H9 (cell line): Measurements from ENCODE around the gene PASK. TPM values are rescaled to one million over a fixed set of nuclear protein-coding genes. Genes with fewer than 3 reads are reported as not detected.

Source experiments
- DNase-seq: peaks from one replicate; pipeline ENCODE4 v3.0.0-alpha.2; 2017
- H2AFZ ChIP-seq: one replicate; pipeline ENCODE4 v1.6.1; 2013; ENCODE audit warnings: mild to moderate bottlenecking, low read length, control low read depth, moderate library complexity
- H2AK5ac ChIP-seq: 2 replicates; pipeline ENCODE4 v1.6.1; 2013; ENCODE audit warnings: low read length, control low read depth, mixed read lengths; ENCODE audit not compliant: insufficient read length
- H2BK120ac ChIP-seq: one replicate; pipeline ENCODE4 v1.6.1; 2013; ENCODE audit warnings: low read depth, mild to moderate bottlenecking, low read length, control low read depth, inconsistent platforms; ENCODE audit not compliant: poor library complexity, severe bottlenecking
- H2BK12ac ChIP-seq: 2 replicates; pipeline ENCODE4 v1.6.1; 2013; ENCODE audit warnings: low read length, control low read depth, mixed read lengths, low read depth; ENCODE audit not compliant: insufficient read length
- H2BK15ac ChIP-seq: 2 replicates; pipeline ENCODE4 v1.6.1; 2013; ENCODE audit warnings: low read depth, low read length, control low read depth
- H2BK20ac ChIP-seq: one replicate; pipeline ENCODE4 v1.6.1; 2013; ENCODE audit warnings: low read depth, mild to moderate bottlenecking, low read length, control low read depth, inconsistent platforms; ENCODE audit not compliant: poor library complexity, severe bottlenecking
- H2BK5ac ChIP-seq: 2 replicates; pipeline ENCODE4 v1.6.1; 2013; ENCODE audit warnings: low read length, control low read depth, mixed read lengths; ENCODE audit not compliant: insufficient read length
- H3K14ac ChIP-seq: 2 replicates; pipeline ENCODE4 v1.6.1; 2013; ENCODE audit warnings: low read length, control low read depth; ENCODE audit not compliant: insufficient read depth
- H3K18ac ChIP-seq: 2 replicates; pipeline ENCODE4 v1.6.1; 2013; ENCODE audit warnings: low read depth, mild to moderate bottlenecking, mixed read lengths, low read length, control low read depth; ENCODE audit not compliant: insufficient read length
- H3K23ac ChIP-seq: 2 replicates; pipeline ENCODE4 v1.6.1; 2013; ENCODE audit warnings: low read length, control low read depth, mixed read lengths, low read depth; ENCODE audit not compliant: insufficient read length
- H3K23me2 ChIP-seq: 2 replicates; pipeline ENCODE4 v1.6.1; 2013; ENCODE audit warnings: low read depth, mild to moderate bottlenecking, mixed read lengths, low read length, control low read depth; ENCODE audit not compliant: insufficient read length, poor library complexity, severe bottlenecking
- H3K27ac ChIP-seq: 2 replicates; pipeline ENCODE4 v1.5.1; 2013; ENCODE audit warnings: low read length, control low read depth, mixed read lengths, low read depth; ENCODE audit not compliant: insufficient read length
- H3K27me3 ChIP-seq: 2 replicates; pipeline ENCODE4 v1.6.1; 2013; ENCODE audit warnings: low read length, control low read depth, inconsistent platforms; ENCODE audit not compliant: insufficient read depth
- H3K4ac ChIP-seq: 2 replicates; pipeline ENCODE4 v1.6.1; 2013; ENCODE audit warnings: low read depth, mild to moderate bottlenecking, control low read depth, inconsistent platforms, low read length, moderate library complexity
- H3K4me1 ChIP-seq: 2 replicates; pipeline ENCODE4 v1.6.1; 2013; ENCODE audit warnings: low read length, control low read depth, inconsistent platforms; ENCODE audit not compliant: insufficient read depth
- H3K4me2 ChIP-seq: 2 replicates; pipeline ENCODE4 v1.6.1; 2013; ENCODE audit warnings: low read length, control low read depth, mixed read lengths; ENCODE audit not compliant: insufficient read length, insufficient read depth
- H3K56ac ChIP-seq: 2 replicates; pipeline ENCODE4 v1.6.1; 2013; ENCODE audit warnings: low read depth, mild to moderate bottlenecking, mixed read lengths, low read length, control low read depth; ENCODE audit not compliant: insufficient read length
- H3K79me1 ChIP-seq: 2 replicates; pipeline ENCODE4 v1.6.1; 2013; ENCODE audit warnings: low read depth, mild to moderate bottlenecking, moderate library complexity, low read length, control low read depth, inconsistent platforms; ENCODE audit not compliant: insufficient read depth, poor library complexity, severe bottlenecking
- H3K79me2 ChIP-seq: 2 replicates; pipeline ENCODE4 v1.6.1; 2013; ENCODE audit warnings: low read length, control low read depth, inconsistent platforms; ENCODE audit not compliant: insufficient read depth
- H3K9ac ChIP-seq: 2 replicates; pipeline ENCODE4 v1.6.1; 2013; ENCODE audit warnings: low read length, control low read depth, mixed read lengths; ENCODE audit not compliant: insufficient read length; ENCODE audit errors: extremely low read depth
- H3K9me3 ChIP-seq: one replicate; pipeline ENCODE4 v1.6.1; 2013; ENCODE audit warnings: low read depth, low read length, inconsistent platforms; ENCODE audit not compliant: control insufficient read depth
- H3T11ph ChIP-seq: one replicate; pipeline ENCODE4 v1.6.1; 2013; ENCODE audit warnings: mild to moderate bottlenecking, low read length, control low read depth, inconsistent platforms
- H4K20me1 ChIP-seq: one replicate; pipeline ENCODE4 v1.6.1; 2013; ENCODE audit not compliant: control insufficient read depth, insufficient read length, insufficient read depth
- H4K5ac ChIP-seq: 2 replicates; pipeline ENCODE4 v1.6.1; 2013; ENCODE audit warnings: low read depth, mild to moderate bottlenecking, mixed read lengths, low read length, control low read depth; ENCODE audit not compliant: insufficient read length
- H4K8ac ChIP-seq: replicated peaks from 2 replicates; pipeline ENCODE4 v1.6.1; 2013; ENCODE audit warnings: low read length, control low read depth, mixed read lengths, low read depth; ENCODE audit not compliant: insufficient read length
- H4K91ac ChIP-seq: 2 replicates; pipeline ENCODE4 v1.6.1; 2013; ENCODE audit warnings: low read depth, mild to moderate bottlenecking, moderate library complexity, mixed read lengths, low read length, control low read depth; ENCODE audit not compliant: insufficient read length
- H3K27ac Mint-ChIP-seq, 3 experiments: 2 replicates in 2 of 3; 3 replicates in 1 of 3; pipeline ENCODE4 v1.8.0; 2020 to 2021; ENCODE audit warnings: mixed read lengths in 3 of 3, mild to moderate bottlenecking in 1 of 3, moderate library complexity in 1 of 3
- H3K27me3 Mint-ChIP-seq: 2 replicates; pipeline ENCODE4 v1.8.0; 2021; ENCODE audit warnings: low read depth, mild to moderate bottlenecking, moderate library complexity, mixed read lengths
- H3K36me3 Mint-ChIP-seq, 3 experiments: 2 replicates in 2 of 3; 3 replicates in 1 of 3; pipeline ENCODE4 v1.8.0; 2020 to 2021; ENCODE audit warnings: low read depth in 3 of 3, mixed read lengths in 3 of 3; ENCODE audit not compliant: insufficient read depth in 1 of 3
- H3K4me1 Mint-ChIP-seq, 2 experiments: 2 replicates each; pipeline ENCODE4 v1.8.0; 2020; ENCODE audit warnings: mixed read lengths in 2 of 2
- H3K4me3 Mint-ChIP-seq, 2 experiments: 2 replicates in 1 of 2; 3 replicates in 1 of 2; pipeline ENCODE4 v1.8.0; 2020 to 2021; ENCODE audit warnings: mild to moderate bottlenecking in 2 of 2, mixed read lengths in 2 of 2, moderate library complexity in 1 of 2
- H3K9me3 Mint-ChIP-seq, 2 experiments: 2 replicates in 1 of 2; 3 replicates in 1 of 2; pipeline ENCODE4 v1.8.0; 2020; ENCODE audit warnings: mild to moderate bottlenecking in 2 of 2, mixed read lengths in 2 of 2, moderate library complexity in 1 of 2
- CTCF ChIP-seq: fragments of 200-600 bp; sonication (generic); conservative IDR thresholded peaks from 3 replicates; pipeline ENCODE4 v1.8.0; 2021; ENCODE audit warnings: antibody characterized with exemption, mild to moderate bottlenecking
- WGBS: extraction: QIAGEN DNeasy Blood & Tissue Kit; methylation state at CpG from one replicate; pipeline ENCODE4 v1.1.7; 2013; ENCODE audit warnings: missing lambda C conversion rate, low lambda C conversion rate, mixed read lengths; ENCODE audit not compliant: insufficient read length; ENCODE audit errors: extremely low coverage; 5-methylcytosine and 5-hydroxymethylcytosine counted together
- total RNA-seq: library from RNA; stranded (reverse); gene quantifications from 2 replicates; pipeline ENCODE4 v1.2.1, GENCODE V29; 2021

PASK gene
- total RNA-seq, 1 experiment from 2014 or later = 68.0 TPM

GRCh38 chr2:241080405-241081189, 68.7 kb downstream of the PASK start:
- Histone ChIP-seq H2AK5ac (no peak overlapping the region), H2BK20ac (no peak overlapping the region), H4K91ac (no peak overlapping the region), H3T11ph (no peak overlapping the region), H3K18ac (no peak overlapping the region), H3K9ac (no peak overlapping the region), H4K5ac (no peak overlapping the region), H3K56ac (no peak overlapping the region), H2BK15ac (no peak overlapping the region), H2AFZ (no peak overlapping the region), H3K79me1 (no peaks in the 10 kb centered on the region), H3K4ac (no peak overlapping the region), H4K8ac (no peak overlapping the region), H3K9me3 (no peaks in the 10 kb centered on the region), H3K23me2 (no peaks in the 10 kb centered on the region), H3K27ac (no peak overlapping the region), H3K4me2 (no peak overlapping the region), H3K14ac (no peak overlapping the region), H3K27me3 (no peaks in the 10 kb centered on the region), H2BK5ac (no peak overlapping the region), H3K23ac (no peak overlapping the region), H2BK120ac (no peak overlapping the region), H2BK12ac (no peak overlapping the region), H3K4me1 (no peaks in the 10 kb centered on the region), H4K20me1 (no peaks in the 10 kb centered on the region), H3K79me2 (no peaks in the 10 kb centered on the region)
- H3K4me3 Mint-ChIP-seq = no peak overlapping the region; a peak in 1 of 5 replicates
- H3K27ac Mint-ChIP-seq = no peak overlapping the region
- no peak for DNase-seq
- no CpG with 5 or more reads among the region's 18 CpGs for WGBS
- no peaks in the 10 kb centered on the region for H3K27me3 Mint-ChIP-seq
- peaks cover 0 to 8% (median 7%) of the 10 kb centered on the region in 3 experiments; a peak in 5 of 7 replicates for H3K36me3 Mint-ChIP-seq
- H3K9me3 Mint-ChIP-seq = no peaks in the 10 kb centered on the region
- H3K4me1 Mint-ChIP-seq = no peaks in the 10 kb centered on the region
- TF ChIP-seq CTCF = no peak
